Measurements from ENCODE around the gene SLC35A4.
"Not testable (repeated sequence)": the region's sequence is repeated elsewhere in the genome, so short reads cannot be mapped to it uniquely, and the experiment has no call there.

SLC35A4 gene

DNA sequence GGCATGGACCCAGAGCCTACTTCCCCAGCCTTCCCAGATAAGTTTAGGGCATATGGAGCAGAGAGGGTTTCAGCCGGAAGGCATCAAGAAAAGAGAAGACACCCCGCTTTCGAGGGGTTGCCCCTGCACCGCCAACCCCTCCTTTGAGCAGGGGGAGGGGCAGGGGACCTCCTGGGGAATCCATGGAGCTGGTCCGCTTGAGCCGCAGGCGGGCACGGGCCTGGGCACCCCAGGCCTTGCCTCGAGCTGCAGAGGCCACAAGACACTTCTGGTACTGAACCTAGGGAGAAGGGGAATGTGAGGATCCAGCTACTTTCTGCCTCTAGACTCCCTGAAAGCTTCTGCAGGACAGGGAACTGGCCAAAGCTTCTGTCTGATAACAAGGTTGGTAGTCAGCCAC lies 6.1 kb upstream of the SLC35A4 start:
- no peak for DNase-seq

DNA sequence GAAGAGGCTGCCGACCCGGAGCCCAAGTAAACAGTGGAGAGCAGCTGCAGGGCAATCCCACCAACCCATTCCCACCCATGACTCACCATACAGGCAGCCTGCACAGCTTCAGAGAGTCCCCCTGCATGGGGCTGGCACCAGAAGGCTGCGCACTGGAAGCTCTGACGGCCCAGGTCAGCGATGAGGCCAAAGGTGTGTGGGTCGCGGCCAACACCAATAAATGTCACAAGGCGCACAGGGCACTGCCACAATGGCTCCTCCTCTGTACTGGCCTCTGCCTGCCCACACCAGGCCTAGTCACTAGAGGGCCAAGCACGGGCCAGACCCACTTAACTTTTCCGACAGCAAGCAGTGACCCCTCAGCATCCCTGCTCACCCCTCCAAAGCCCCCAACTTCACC lies 4.4 kb upstream of the SLC35A4 start:
- DNase-seq = no peak

DNA sequence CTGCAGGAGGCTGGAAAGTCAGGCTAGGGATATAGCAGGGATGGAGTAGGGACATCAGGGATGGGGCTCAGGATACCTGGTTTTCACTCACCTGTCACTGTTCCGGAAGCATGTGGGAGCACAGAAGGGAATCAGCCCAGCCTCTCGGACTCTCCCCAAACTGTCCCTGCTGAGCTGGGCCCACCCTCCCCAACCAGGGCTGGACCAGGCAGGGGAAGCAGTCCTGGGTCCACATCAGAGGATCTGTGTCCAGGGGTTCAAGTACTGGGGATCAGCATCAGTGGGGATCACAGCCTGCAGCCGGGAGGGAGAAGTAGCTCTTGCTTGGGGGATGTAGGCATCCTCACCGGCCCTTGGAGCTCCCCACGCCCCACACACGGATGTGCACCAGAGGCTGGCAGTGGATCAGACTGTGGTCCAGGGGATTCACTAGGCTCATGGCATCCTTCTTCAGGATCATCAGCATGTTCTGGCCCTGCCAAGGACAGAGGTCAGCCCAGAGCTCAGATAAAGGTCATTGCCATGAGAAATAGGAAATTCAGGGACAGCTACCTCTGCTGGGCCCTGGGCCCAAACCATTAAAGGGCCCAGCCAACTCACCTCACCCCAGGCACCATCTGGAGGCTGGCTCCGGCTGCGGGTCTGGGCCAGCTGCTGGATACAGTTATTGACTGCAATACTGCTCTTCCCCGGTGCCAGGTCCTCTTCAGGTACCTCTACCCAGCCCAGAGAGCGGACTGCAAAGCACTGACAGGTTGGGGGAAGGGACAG lies 2.7 kb upstream of the SLC35A4 start:
- DNase-seq = no peak

DNA sequence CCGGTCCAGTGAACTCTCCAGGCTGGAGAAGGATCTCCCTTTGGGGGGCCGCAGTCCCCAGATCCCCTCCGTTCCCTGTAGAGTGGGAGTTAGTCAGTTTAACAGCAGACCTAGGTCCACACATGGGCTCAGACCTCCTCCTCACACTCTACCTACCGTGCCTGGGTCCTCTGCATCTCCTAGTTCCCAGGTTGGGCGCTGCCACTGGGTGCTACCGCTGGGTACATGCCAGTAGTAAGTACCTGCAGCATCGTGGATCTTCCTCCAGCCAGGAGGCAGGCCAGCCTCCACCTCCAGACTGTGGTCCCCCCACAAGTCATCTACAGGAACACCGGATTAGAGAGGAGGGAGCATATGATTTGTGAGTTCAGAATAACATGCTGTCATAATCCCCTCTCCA lies 1.0 kb upstream of the SLC35A4 start:
- no peak for DNase-seq

DNA sequence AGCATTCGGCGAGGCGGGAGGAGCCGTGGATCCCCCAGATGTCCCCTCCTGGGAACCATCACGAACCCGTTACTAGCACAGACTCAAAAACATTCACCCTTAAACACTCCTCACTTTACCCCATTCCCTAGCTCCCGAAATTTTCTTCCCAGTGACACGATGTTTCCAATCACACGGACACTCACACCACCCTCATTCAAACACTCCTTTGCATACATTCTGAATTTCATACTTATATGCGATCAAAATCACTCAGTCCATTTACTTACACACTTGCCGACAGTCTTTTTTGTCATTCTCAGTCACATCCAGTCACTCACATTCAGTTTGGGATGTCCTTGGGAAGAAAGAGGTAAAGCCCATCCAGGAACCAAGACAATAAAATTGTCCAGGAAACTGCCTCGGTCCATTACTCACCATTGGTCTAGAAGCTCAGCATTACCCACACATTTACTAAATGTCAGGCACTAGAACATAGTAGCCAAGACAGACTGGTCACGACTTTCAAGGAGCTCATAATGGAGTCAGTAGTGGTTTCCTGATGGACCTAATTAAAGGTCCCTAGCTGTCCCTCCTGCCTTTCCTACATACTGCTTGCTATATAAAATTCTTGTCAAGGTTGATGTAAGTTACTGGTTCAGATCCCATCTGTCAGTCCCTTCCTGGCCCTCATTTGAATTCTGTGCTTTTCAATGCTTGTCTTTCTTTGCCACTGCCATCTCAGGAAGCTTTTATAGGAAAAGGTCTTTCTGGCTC lies 574 bp downstream of the SLC35A4 start:
- no peak for DNase-seq

DNA sequence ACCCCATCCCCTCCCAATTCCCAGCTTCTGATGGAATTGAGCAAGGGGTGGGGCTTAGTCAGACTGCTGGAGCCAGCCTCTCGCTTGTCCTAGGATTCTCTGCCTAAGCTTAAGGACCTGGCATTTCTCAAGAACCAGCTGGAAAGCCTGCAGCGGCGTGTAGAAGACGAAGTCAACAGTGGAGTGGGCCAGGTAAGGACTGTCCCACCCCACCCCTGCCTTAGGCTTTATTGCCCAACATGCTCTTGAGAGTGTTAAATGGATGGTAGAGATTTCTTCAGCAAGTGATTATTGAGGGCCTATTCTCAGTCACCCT lies 1.1 kb downstream of the SLC35A4 start:
- DNase-seq = no peak

DNA sequence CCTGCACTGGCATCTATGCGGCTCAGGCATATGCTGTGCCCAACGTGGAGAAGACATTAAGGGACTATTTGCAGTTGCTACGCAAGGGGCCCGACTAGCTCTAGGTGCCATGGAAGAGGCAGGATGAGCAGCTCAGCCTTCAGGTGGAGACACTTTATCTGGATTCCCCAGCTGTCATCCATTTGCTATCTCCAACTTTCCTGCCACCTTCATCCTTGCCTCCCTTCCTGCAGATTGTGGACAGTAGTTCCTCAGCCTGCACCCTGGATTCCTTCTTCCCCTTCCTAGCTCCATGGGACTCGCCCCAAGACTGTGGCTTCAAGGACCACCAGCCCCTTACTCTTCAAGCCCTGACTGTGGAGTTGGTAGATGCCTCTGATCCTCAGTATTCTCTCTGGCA lies 2.0 kb downstream of the SLC35A4 start:
- no peak for DNase-seq

DNA sequence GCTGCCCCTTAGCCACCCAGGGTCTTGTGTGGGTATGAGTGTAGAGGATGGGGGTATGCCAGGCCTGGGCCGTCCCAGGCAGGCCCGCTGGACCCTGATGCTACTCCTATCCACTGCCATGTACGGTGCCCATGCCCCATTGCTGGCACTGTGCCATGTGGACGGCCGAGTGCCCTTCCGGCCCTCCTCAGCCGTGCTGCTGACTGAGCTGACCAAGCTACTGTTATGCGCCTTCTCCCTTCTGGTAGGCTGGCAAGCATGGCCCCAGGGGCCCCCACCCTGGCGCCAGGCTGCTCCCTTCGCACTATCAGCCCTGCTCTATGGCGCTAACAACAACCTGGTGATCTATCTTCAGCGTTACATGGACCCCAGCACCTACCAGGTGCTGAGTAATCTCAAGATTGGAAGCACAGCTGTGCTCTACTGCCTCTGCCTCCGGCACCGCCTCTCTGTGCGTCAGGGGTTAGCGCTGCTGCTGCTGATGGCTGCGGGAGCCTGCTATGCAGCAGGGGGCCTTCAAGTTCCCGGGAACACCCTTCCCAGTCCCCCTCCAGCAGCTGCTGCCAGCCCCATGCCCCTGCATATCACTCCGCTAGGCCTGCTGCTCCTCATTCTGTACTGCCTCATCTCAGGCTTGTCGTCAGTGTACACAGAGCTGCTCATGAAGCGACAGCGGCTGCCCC lies 2.6 kb downstream of the SLC35A4 start:
- no peak for DNase-seq

DNA sequence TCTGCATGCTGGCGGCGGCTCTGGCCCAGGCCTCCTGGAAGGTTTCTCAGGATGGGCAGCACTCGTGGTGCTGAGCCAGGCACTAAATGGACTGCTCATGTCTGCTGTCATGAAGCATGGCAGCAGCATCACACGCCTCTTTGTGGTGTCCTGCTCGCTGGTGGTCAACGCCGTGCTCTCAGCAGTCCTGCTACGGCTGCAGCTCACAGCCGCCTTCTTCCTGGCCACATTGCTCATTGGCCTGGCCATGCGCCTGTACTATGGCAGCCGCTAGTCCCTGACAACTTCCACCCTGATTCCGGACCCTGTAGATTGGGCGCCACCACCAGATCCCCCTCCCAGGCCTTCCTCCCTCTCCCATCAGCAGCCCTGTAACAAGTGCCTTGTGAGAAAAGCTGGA lies 3.2 kb downstream of the SLC35A4 start:
- DNase-seq = no peak

DNA sequence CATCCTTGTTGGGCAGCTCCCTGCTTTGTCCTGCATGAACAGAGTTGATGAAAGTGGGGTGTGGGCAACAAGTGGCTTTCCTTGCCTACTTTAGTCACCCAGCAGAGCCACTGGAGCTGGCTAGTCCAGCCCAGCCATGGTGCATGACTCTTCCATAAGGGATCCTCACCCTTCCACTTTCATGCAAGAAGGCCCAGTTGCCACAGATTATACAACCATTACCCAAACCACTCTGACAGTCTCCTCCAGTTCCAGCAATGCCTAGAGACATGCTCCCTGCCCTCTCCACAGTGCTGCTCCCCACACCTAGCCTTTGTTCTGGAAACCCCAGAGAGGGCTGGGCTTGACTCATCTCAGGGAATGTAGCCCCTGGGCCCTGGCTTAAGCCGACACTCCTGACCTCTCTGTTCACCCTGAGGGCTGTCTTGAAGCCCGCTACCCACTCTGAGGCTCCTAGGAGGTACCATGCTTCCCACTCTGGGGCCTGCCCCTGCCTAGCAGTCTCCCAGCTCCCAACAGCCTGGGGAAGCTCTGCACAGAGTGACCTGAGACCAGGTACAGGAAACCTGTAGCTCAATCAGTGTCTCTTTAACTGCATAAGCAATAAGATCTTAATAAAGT lies 3.9 kb downstream of the SLC35A4 start:
- DNase-seq = no peak

DNA sequence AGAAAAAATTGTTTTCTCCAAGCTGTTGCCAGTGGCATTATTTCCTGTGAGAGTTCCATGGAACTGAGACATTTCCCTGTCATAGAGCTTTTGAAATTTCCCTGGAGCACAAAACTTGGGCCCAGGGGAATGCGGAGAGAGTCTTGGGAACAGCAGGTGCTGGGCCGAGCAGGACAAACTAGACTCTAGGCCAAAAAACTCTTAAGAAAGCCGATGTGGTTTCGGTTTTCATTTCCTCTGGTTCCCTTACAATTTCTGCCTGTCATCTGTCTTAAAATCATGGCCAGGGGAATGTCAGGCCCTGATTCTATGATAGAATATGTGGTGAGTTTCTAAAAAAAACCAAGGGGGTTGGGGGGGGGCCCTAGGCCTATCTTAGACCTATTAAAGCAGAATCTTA lies 4.6 kb downstream of the SLC35A4 start:
- no peak for DNase-seq

DNA sequence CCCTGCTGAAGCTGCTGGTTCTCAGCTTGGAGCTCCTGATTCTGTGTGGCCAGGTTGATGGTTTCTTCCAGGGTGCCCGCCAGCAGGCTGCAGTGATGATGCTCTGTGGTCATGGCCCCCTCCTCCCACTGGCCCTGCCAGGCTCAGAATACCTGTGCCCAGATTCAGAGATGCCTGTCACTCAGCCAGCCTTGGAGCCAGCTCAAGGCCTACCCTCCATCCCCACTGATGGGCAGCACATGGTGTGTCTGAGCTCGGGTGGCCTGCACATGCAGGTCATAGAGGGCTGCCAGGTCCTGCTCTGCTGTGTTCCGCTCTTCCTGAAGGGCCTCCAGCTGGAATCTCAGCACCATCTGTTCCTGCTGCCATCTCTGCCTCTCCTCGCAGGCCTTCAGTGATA lies 5.4 kb downstream of the SLC35A4 start:
- no peak for DNase-seq

DNA sequence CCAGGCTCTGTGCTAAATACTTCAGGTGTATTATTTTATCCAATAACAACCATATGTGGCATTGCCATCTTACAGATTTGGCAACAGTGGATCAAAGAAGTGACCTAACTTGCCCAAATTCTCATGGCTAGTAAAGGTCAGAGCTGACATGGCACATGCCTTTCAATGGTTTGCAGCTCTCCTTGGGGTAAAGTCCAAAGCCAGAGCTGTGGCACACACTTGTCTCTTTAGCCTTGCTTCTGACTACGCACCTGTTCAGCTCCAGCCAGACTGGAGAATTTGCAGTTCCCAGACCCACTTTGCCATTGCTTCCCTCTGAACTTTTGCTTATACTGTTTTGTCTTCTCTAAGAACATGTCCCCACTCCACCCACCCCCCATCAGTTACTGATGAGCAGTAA lies 5.9 kb downstream of the SLC35A4 start:
- no peak for DNase-seq

DNA sequence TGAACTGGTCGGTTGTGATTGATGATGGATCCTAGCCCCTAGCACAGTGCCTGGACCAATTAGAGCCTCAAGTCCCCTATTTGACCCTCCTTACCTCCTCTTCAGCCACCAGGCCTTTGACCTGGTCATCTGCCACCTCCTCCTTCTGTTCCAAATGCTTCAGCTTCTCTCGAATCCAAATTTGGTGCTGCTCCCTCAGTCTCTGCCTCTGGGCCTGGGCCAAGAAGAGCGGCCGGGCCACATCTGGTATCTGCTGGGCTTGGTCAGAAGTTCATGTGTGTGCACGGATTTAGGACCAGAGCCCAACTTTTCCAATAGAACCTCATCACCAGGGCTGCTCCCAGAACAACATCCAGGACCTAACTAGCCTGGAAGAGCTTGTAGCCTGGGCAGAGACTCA lies 6.5 kb downstream of the SLC35A4 start:
- no peak for DNase-seq

DNA sequence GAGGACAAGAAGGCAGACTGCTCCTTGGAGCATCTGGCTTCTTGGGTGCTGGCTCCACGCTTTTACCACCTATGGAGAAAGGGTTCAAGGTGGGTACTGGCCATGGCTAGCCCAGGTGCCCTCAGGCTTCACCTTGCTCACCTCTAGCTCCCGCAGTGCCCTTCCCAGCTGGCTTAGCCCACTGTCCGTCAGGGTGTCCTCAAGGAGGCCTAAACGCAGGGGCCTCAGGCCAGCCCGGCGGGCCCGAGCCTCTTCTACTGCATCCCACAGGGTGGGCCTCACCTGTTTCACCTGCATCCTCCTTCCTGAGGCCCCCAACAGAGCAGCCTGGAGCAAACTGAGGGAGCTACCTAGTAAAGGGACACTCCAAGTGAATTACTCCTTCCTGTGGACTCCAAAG lies 9.1 kb downstream of the SLC35A4 start:
- DNase-seq = no peak

DNA sequence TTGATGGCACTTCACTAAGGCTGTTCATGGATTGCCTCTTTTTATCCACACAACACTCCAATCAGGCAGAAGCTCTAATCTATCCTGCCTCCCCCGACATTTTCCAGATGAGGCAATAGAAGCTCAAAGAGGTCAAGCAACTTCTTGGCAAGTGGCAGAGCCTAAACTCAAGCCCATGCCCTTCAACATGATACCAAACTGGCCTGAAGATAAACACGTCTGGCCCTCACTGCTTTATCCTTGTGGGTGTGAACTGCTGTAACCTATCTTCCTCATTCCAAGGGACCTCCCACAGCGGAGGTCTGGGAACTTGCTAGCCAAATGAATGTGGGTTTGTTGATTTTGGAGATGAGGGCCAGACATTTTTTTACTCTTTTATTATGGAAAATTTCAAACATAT lies 9.5 kb downstream of the SLC35A4 start:
- no peak for DNase-seq

DNA sequence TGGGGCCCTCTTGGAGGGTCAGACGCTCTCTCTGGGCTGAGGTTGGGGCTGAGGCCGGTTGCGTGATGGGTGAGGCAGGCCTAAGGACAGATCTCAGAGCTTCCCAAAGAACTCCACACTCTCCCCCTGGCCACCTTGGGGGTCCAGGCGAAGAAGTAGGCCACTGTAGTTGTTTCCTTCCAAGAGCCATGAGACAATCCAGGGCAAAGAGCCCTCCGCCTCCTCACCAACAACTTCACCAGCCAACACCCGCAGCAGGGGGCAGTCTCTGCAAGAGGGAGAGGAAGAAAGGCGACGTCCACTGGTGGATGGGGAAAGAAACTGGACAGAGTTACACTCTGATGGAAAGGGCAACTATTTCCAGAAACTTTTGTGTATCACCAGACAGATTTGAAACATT lies 10.7 kb downstream of the SLC35A4 start:
- DNase-seq = no peak

DNA sequence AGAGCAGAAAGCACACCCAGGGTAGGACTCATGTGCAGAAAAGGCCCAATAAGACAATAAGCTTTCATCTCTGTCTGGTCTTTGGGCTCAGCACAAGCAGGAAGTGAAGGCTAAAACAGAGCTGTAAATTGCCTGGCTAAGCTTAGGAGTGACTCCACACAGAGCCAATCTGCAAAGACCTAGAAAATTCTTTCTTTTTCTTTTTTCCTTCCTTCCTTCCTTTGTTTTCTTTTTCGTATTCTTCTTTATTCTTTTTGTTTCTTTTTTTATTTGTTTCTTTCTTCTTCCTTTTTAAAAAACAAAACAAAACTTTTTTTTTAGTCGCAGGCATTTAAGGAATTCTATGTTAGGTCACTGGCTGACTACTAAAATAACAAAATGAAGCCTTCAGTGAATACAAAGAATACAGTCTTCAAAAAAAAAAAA lies 12.2 kb downstream of the SLC35A4 start:
- no peak for DNase-seq

DNA sequence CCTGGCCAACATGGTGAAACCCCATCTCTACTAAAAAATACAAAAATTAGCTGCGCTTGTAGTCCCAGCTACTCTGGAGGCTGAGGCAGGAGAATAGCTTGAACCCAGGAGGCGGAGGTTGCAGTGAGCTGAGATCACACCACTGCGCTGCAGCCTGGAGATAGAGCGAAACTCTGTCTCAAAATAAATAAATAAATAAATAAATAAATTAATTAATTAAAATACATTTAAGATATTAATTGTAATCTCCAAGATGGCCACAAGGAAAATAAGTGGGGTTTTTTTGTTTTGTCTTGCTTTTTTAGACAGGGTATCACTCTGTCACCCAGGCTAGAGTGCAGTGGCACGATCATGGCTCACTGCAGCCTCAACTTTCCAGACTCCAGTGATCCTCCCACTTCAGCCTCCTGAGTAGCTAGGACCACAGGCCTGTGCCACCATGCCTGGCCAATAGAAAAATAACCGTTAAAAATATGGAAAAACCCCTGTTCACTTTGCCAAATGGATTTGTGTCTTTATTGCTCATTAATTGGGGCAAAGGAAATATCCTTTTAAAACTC lies 14.6 kb downstream of the SLC35A4 start:
- DNase-seq = not testable (repeated sequence)

DNA sequence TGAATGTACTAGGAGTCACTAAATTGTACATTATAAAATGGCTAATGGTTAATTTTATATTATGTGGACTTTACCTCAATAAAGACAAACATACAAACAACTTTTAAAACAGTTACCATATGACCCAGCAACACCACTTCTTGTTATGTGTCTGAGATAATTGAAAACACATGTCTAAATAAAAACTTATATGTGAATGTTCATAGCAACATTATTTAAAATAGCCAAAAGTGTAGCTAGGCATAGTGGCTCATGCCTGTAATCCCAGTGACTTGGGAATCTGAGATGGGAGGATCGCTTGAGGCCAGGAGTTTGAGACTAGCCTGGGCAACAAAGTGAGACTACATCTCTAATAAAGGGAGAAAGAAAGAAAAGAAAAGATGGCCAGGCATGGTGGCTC lies 22.9 kb downstream of the SLC35A4 start:
- no peak for DNase-seq

DNA sequence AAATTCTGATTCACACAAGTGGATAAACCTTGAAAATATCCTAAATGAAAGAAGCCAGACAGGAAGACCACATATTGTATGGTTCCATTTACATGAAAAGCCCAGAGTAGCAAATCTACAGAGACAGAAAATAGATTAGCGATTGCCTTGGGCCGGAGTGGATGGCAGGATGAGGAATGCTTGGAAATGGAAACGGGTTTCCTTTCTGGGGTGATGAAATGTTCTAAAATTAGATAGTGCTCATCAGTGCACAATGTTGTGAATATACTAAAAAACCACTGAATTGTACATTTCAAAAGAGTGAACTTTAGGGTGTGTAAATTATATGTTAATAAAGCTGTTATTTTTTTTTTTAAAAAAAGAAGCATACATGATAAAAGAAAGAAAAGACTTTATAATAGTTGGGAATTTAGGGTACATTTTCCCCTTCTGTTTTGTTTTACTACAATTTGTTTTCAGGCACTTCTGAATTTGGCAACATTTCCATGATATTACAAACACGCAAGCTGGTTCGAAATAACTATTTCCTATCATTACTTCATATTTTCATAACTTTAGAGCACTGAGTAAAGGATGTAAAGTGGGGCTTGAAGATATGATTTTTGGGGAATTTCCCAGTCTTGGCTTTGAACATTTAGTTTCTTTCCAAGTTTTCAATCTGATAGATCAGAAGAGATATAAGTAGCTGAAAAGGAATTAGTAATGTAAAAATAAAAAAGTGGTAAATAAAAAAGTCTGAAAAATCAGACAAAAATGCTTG lies 23.9 kb downstream of the SLC35A4 start:
- DNase-seq = no peak

DNA sequence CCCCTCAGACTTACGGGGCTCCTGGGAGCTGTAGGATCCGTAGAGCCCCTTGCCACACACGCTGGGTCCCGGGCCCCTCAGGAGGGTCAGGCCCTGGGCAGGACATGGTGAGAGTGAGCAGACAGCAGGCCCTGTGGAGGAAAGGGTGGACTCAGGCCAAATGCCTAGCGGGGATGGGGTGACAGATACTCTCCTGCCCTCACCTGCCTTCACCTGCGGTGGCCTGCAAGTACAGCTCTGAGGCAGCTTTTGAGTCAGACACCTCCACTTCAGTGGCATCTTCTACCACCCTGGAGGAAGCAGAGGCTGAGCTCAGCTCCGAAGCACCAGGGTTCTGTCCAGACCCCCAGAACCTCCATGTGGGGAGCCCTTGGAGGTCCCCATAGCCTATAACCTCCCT lies 26.2 kb downstream of the SLC35A4 start:
- no peak for DNase-seq
